D341Med (cell line): ENCODE results near the gene DELE1.
"Not testable (repeated sequence)": the region's sequence is repeated elsewhere in the genome, so short reads cannot be mapped to it uniquely, and the experiment has no call there.

Source experiments
- DNase-seq: peaks from one replicate; pipeline ENCODE4 v3.0.0; 2012; ENCODE audit warnings: low spot score

The DELE1 gene

GRCh38 chr5:141883892-141884318 is 39.8 kb upstream of the DELE1 start:
- DNase-seq, result no peak

GRCh38 chr5:141889282-141889871 is 34.3 kb upstream of the DELE1 start:
- DNase-seq, result no peak

- DNase-seq, result not testable (repeated sequence)
These were observed 33.2 kb upstream of the DELE1 start for GRCh38 chr5:141890429-141890828.

GRCh38 chr5:141897425-141897824 is 26.2 kb upstream of the DELE1 start:
- DNase-seq, result no peak

GRCh38 chr5:141898448-141899049 is 25.1 kb upstream of the DELE1 start:
- no peak for DNase-seq

GRCh38 chr5:141902015-141902814 is 21.5 kb upstream of the DELE1 start:
- no peak for DNase-seq

GRCh38 chr5:141903261-141903660 is 20.4 kb upstream of the DELE1 start:
- DNase-seq, result no peak

- DNase-seq, result no peak
These were observed 19.1 kb upstream of the DELE1 start for GRCh38 chr5:141904551-141904950.

GRCh38 chr5:141906517-141906916 is 17.2 kb upstream of the DELE1 start:
- no peak for DNase-seq

GRCh38 chr5:141906972-141907371 is 16.7 kb upstream of the DELE1 start:
- no peak for DNase-seq

- no peak for DNase-seq
These were observed 14.9 kb upstream of the DELE1 start for GRCh38 chr5:141908796-141909195.

- no peak for DNase-seq
These were observed 14.5 kb upstream of the DELE1 start for GRCh38 chr5:141909212-141909611.

GRCh38 chr5:141910271-141910673 is 13.4 kb upstream of the DELE1 start:
- DNase-seq, result no peak

- no peak for DNase-seq
These were observed 10.0 kb upstream of the DELE1 start for GRCh38 chr5:141913560-141914198.

GRCh38 chr5:141914199-141914743 is 9.4 kb upstream of the DELE1 start:
- DNase-seq, result peak; percentile 46

GRCh38 chr5:141914797-141915196 is 8.9 kb upstream of the DELE1 start:
- DNase-seq, result no peak

- no peak for DNase-seq
These were observed 7.8 kb upstream of the DELE1 start for GRCh38 chr5:141915881-141916336.

- no peak for DNase-seq
These were observed 7.1 kb upstream of the DELE1 start for GRCh38 chr5:141916522-141916921.

GRCh38 chr5:141917760-141918159 is 5.9 kb upstream of the DELE1 start:
- no peak for DNase-seq

GRCh38 chr5:141919218-141920119 is 4.2 kb upstream of the DELE1 start:
- DNase-seq, result no peak

GRCh38 chr5:141920771-141921170 is 2.9 kb upstream of the DELE1 start:
- DNase-seq, result no peak
